Measurements from ENCODE around the gene MFAP5.

- TF ChIP-seq L3MBTL2 (conservative IDR thresholded peaks at IDR 0.05) (no peak), FOXA1 (IDR thresholded peaks at IDR 0.05) (no peak), SUZ12 (IDR thresholded peaks at IDR 0.05) (no peak), LEF1 (IDR thresholded peaks at IDR 0.05; ENCODE audit: borderline replicate concordance) (no peak), TARDBP (IDR thresholded peaks at IDR 0.05) (no peak)
Measured at GRCh38 chr12:8637244-8637643, 25.4 kb downstream of the MFAP5 start.

Measured in HEK293T (cell line).